Suprapubic skin (tissue), 4 donors: Measurements from ENCODE around the gene GCC2. TPM values are rescaled to one million over a fixed set of nuclear protein-coding genes. Genes with fewer than 3 reads are reported as not detected.

Source experiments
- DNase-seq, 2 donors: peaks; one replicate each; pipeline ENCODE4 v3.0.0-alpha.2; 2019; ENCODE audit warnings: low spot score in 2 of 2
- H3K27ac ChIP-seq: fragments of 200-600 bp; sonication (generic); one replicate; pipeline ENCODE4 v1.5.1; 2019
- H3K27me3 ChIP-seq: fragments of 200-600 bp; sonication (generic); one replicate; pipeline ENCODE4 v1.5.1; 2019
- H3K36me3 ChIP-seq: fragments of 200-600 bp; sonication (generic); one replicate; pipeline ENCODE4 v1.5.1; 2019
- H3K4me1 ChIP-seq: fragments of 200-600 bp; sonication (generic); one replicate; pipeline ENCODE4 v1.5.1; 2019
- H3K4me3 ChIP-seq: fragments of 200-600 bp; sonication (generic); one replicate; pipeline ENCODE4 v1.5.1; 2019; ENCODE audit warnings: mild to moderate bottlenecking
- H3K9me3 ChIP-seq: fragments of 200-600 bp; sonication (generic); one replicate; pipeline ENCODE4 v1.5.1; 2019
- CTCF ChIP-seq, 2 donors: fragments of 200-600 bp in 1 of 2; fragments of 450-650 bp in 1 of 2; sonication (generic) in 1 of 2; IDR thresholded peaks; one replicate each; pipeline ENCODE4 v1.5.1; 2016 to 2019; ENCODE audit warnings: antibody characterized with exemption in 2 of 2, mild to moderate bottlenecking in 1 of 2, moderate library complexity in 1 of 2
- EP300 ChIP-seq: sonication (generic); formaldehyde crosslinking; IDR thresholded peaks from one replicate; pipeline ENCODE4 v1.6.1; 2017; ENCODE audit warnings: antibody characterized with exemption
- POLR2A ChIP-seq, 2 donors: fragments of 450-650 bp; IDR thresholded peaks; one replicate each; pipeline ENCODE4 v1.6.1; 2017; ENCODE audit warnings: antibody characterized with exemption in 2 of 2, mild to moderate bottlenecking in 2 of 2, moderate library complexity in 2 of 2
- POLR2AphosphoS5 ChIP-seq, 3 donors: sonication (generic); formaldehyde crosslinking; IDR thresholded peaks; one replicate each; pipeline ENCODE4 v1.6.1; 2017; ENCODE audit warnings: antibody characterized with exemption in 3 of 3
- WGBS: methylation state at CpG from one replicate; pipeline ENCODE4 v1.1.5; 2018; 5-methylcytosine and 5-hydroxymethylcytosine counted together
- total RNA-seq, 4 donors: library from RNA; depleted of rRNA; stranded (reverse); fragments of >200 nt; gene quantifications; one replicate each; pipeline ENCODE4 v1.1.0, GENCODE V29; 2016

The GCC2 gene
- total RNA-seq, 4 donors from 2014 or later = 11.0 to 46.7 (median 16.5) TPM

DNA sequence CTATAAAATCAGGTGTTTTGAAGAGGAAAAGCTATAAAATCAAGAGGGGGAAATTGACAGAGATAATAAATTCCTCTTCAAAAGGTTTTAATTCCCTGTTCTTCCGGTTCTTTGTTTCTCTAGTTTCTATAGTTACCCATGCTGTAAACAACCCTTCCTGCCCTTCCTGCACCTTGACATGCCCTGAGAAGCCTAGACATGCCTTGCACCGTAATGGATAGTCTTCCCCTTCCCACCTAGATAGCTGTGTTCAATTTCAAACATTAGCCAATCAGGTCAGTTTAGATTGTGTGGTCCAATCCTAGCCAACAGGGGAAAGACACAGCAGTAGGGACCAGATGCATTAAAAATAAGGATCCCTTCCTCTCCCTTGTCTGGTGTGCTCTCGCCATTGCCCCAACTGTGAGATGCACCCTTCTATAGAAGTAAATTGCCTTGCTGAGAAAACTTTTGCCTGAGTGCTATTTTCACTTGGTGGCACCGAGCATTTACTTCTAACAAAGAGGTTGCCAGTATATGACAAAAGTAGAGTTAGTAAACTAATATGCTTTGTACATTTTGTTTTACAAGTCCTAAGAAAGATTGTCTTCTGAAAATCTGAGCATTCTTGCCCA, 44.1 kb upstream of the GCC2 start:
- Histone ChIP-seq H3K36me3 (no peaks in the 10 kb centered on the region), H3K4me3 (no peak overlapping the region), H3K27ac (no peak overlapping the region), H3K27me3 (no peaks in the 10 kb centered on the region), H3K4me1 (no peaks in the 10 kb centered on the region), H3K9me3 (peaks cover 6% of the 10 kb centered on the region)
- TF ChIP-seq POLR2A (IDR thresholded peaks at IDR 0.05) (no peak), CTCF (IDR thresholded peaks at IDR 0.05) (no peak)
- DNase-seq = no peak
- 59% methylated on average over 4 of the region's 4 CpGs for WGBS

- Histone ChIP-seq H3K27me3 (no peaks in the 10 kb centered on the region), H3K36me3 (no peaks in the 10 kb centered on the region), H3K27ac (no peak overlapping the region), H3K4me1 (no peaks in the 10 kb centered on the region), H3K9me3 (no peaks in the 10 kb centered on the region), H3K4me3 (no peak overlapping the region)
- 88% methylated on average over 6 of the region's 6 CpGs for whole genome bisulfite sequencing
- no peak for DNase-seq
- TF ChIP-seq POLR2A (IDR thresholded peaks at IDR 0.05) = no peak
- TF ChIP-seq POLR2AphosphoS5 (IDR thresholded peaks at IDR 0.05) = no peak
- TF ChIP-seq EP300 = no peak
- TF ChIP-seq CTCF (IDR thresholded peaks at IDR 0.05) = no peak
Observed at GRCh38 chr2:108407864-108408729, 40.9 kb upstream of the GCC2 start.

GRCh38 chr2:108409768-108410167, 39.2 kb upstream of the GCC2 start:
- DNase-seq = no peak
- Histone ChIP-seq H3K4me3 (no peak overlapping the region), H3K36me3 (no peaks in the 10 kb centered on the region), H3K27ac (no peak overlapping the region), H3K9me3 (no peaks in the 10 kb centered on the region), H3K27me3 (no peaks in the 10 kb centered on the region), H3K4me1 (no peaks in the 10 kb centered on the region)
- TF ChIP-seq EP300 (no peak), POLR2A (IDR thresholded peaks at IDR 0.05) (no peak), POLR2AphosphoS5 (IDR thresholded peaks at IDR 0.05) (no peak), CTCF (IDR thresholded peaks at IDR 0.05) (no peak)
- WGBS = 77% methylated on average over 1 of the region's 1 CpG

GRCh38 chr2:108412995-108413710, 35.9 kb upstream of the GCC2 start:
- no peaks in the 10 kb centered on the region for H3K9me3 ChIP-seq
- H3K27me3 ChIP-seq = no peaks in the 10 kb centered on the region
- TF ChIP-seq CTCF (IDR thresholded peaks at IDR 0.05) = no peak
- H3K4me1 ChIP-seq = no peaks in the 10 kb centered on the region
- H3K36me3 ChIP-seq = no peaks in the 10 kb centered on the region
- no peak for DNase-seq
- 25% methylated on average over 1 of the region's 1 CpG for WGBS
- no peak overlapping the region for H3K4me3 ChIP-seq
- H3K27ac ChIP-seq = no peak overlapping the region

GRCh38 chr2:108413711-108414095, 35.3 kb upstream of the GCC2 start:
- Histone ChIP-seq H3K27me3 (no peaks in the 10 kb centered on the region), H3K27ac (no peak overlapping the region), H3K4me1 (no peaks in the 10 kb centered on the region), H3K4me3 (no peak overlapping the region), H3K36me3 (no peaks in the 10 kb centered on the region), H3K9me3 (no peaks in the 10 kb centered on the region)
- 91% methylated on average over 1 of the region's 1 CpG for WGBS
- TF ChIP-seq EP300 (no peak), POLR2AphosphoS5 (IDR thresholded peaks at IDR 0.05) (no peak), POLR2A (IDR thresholded peaks at IDR 0.05) (no peak), CTCF (IDR thresholded peaks at IDR 0.05) (no peak)
- DNase-seq = no peak
